HL-60 (cell line): ENCODE results near the gene XCR1.

Experiments used
- POLR2AphosphoS5 ChIP-seq: IDR thresholded peaks from 2 replicates; pipeline ENCODE4 v1.6.1; 2012; ENCODE audit warnings: low read depth
- TF ChIP-seq, protein P1 (sequence below): IDR thresholded peaks from one replicate; pipeline ENCODE4 v1.5.1; 2011; ENCODE audit warnings: low read length, control low read depth, inconsistent platforms; ENCODE audit not compliant: insufficient read depth

DNA sequence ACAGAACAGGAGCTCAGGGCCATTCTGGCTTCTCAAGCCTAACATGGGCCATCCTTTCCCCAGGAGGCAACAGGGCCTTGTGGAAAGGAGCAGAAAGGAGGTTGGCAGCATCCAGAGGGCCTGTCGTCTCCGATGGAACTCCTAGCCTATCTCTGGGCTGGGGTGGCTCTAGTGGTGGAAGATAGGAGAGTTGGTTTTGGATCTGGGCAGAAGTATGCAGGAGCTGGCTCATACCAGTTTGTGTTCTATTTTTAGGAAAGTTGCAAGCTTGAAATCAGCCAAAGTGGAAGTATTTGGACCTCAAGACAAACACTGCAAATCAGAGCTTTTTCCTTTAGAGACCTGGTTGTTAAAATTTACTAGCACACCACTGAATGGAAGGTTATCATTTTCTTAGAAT lies 35.4 kb upstream of the XCR1 start:
- TF ChIP-seq, protein P1, sequence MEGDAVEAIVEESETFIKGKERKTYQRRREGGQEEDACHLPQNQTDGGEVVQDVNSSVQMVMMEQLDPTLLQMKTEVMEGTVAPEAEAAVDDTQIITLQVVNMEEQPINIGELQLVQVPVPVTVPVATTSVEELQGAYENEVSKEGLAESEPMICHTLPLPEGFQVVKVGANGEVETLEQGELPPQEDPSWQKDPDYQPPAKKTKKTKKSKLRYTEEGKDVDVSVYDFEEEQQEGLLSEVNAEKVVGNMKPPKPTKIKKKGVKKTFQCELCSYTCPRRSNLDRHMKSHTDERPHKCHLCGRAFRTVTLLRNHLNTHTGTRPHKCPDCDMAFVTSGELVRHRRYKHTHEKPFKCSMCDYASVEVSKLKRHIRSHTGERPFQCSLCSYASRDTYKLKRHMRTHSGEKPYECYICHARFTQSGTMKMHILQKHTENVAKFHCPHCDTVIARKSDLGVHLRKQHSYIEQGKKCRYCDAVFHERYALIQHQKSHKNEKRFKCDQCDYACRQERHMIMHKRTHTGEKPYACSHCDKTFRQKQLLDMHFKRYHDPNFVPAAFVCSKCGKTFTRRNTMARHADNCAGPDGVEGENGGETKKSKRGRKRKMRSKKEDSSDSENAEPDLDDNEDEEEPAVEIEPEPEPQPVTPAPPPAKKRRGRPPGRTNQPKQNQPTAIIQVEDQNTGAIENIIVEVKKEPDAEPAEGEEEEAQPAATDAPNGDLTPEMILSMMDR = no peak
- no peak for TF ChIP-seq POLR2AphosphoS5
